SK-N-SH (cell line): ENCODE results near the gene TASOR2.

Experiments
- EP300 ChIP-seq, 2 experiments: IDR thresholded peaks; 2 replicates each; pipeline versions ENCODE4 v1.4.0 to v1.6.1; 2012; ENCODE audit warnings: borderline replicate concordance in 1 of 2, low read depth in 1 of 2, low read length in 1 of 2
- TF ChIP-seq, protein P1 (sequence below): fragments of 200-600 bp; sonication (generic); IDR thresholded peaks from 2 replicates; pipeline ENCODE4 v1.6.1; 2017; ENCODE audit warnings: antibody characterized with exemption, mild to moderate bottlenecking, moderate library complexity

- no peak for TF ChIP-seq EP300 (IDR thresholded peaks at IDR 0.05; ENCODE audit: borderline replicate concordance in 1 of 2, low read depth in 1 of 2, low read length in 1 of 2)
- TF ChIP-seq, protein P1, sequence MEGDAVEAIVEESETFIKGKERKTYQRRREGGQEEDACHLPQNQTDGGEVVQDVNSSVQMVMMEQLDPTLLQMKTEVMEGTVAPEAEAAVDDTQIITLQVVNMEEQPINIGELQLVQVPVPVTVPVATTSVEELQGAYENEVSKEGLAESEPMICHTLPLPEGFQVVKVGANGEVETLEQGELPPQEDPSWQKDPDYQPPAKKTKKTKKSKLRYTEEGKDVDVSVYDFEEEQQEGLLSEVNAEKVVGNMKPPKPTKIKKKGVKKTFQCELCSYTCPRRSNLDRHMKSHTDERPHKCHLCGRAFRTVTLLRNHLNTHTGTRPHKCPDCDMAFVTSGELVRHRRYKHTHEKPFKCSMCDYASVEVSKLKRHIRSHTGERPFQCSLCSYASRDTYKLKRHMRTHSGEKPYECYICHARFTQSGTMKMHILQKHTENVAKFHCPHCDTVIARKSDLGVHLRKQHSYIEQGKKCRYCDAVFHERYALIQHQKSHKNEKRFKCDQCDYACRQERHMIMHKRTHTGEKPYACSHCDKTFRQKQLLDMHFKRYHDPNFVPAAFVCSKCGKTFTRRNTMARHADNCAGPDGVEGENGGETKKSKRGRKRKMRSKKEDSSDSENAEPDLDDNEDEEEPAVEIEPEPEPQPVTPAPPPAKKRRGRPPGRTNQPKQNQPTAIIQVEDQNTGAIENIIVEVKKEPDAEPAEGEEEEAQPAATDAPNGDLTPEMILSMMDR, result no peak
These were observed 25.6 kb upstream of the TASOR2 start for GRCh38 chr10:5658871-5659618.
